Fibroblast of pulmonary artery (primary cell): ENCODE data around the gene INSL3.

Experiments
- DNase-seq: peaks from one replicate; pipeline ENCODE4 v3.0.0-alpha.2; 2010; ENCODE audit warnings: low read depth
- H3K4me3 ChIP-seq: replicated peaks from 2 replicates; pipeline ENCODE4 v1.5.1; 2011; ENCODE audit warnings: low read depth, mild to moderate bottlenecking, control low read depth, low read length, moderate library complexity
- TF ChIP-seq, protein P1 (sequence below): IDR thresholded peaks from 2 replicates; pipeline ENCODE4 v1.5.1; 2011; ENCODE audit warnings: mild to moderate bottlenecking, control low read depth, low read length, inconsistent platforms; ENCODE audit errors: missing control alignments

INSL3 gene

DNA sequence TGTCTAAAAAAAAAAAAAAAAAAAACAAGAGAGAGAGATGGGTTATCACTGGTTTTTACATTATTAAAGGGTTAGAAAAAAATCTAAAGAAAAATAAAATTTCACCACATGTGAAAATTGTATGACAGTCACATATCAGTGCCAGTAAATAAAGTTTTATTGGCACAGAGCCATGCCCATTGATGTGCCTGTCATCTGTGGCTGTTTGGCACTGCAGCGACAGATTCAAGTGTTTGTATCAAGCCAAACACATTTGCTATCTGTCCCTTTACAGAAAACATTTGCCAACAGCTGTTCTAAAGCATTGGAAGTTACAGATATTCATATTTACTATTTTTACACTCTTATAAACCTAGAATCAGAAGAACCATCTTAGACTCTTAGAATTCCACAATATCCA lies 53.8 kb downstream of the INSL3 start:
- TF ChIP-seq, protein P1, sequence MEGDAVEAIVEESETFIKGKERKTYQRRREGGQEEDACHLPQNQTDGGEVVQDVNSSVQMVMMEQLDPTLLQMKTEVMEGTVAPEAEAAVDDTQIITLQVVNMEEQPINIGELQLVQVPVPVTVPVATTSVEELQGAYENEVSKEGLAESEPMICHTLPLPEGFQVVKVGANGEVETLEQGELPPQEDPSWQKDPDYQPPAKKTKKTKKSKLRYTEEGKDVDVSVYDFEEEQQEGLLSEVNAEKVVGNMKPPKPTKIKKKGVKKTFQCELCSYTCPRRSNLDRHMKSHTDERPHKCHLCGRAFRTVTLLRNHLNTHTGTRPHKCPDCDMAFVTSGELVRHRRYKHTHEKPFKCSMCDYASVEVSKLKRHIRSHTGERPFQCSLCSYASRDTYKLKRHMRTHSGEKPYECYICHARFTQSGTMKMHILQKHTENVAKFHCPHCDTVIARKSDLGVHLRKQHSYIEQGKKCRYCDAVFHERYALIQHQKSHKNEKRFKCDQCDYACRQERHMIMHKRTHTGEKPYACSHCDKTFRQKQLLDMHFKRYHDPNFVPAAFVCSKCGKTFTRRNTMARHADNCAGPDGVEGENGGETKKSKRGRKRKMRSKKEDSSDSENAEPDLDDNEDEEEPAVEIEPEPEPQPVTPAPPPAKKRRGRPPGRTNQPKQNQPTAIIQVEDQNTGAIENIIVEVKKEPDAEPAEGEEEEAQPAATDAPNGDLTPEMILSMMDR = no peak

DNA sequence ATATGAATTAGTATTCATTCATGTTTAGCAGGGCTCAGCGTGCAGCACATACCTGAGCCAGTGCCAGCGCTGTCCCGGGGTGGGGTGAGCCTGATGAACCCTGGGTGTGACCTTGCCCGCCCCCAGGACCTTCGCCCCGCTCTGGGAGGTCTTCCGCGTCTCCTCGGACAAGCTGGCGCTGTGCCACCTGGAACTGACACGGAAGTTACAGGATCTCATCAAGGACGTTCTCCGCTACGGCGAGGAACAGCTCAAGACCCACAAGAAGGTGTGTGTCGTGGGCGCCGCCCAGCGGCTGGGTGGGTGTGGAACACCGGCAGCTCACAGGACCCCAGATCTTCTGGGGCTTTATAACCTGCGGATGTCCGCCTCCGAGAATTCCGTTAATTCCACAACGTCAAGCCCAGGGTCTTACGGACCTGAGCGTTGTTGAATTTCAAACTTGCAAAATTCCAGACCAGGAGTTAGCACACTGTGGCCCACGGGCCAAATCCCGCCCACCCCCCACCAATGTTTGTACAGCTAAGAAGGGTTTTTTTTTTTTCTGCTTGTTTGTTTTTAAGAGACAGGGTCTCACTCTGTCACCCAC lies 54.7 kb downstream of the INSL3 start:
- DNase-seq = peak; percentile 90
- TF ChIP-seq, protein P1 = peak; percentile 99
- peak overlapping the region; percentile 27 for H3K4me3 ChIP-seq

More for the DNA sequence above, 53.8 kb downstream of the INSL3 start:
- DNase-seq = no peak
- H3K4me3 ChIP-seq = no peak overlapping the region
